ENCODE measurements around the gene GCSAM.

Gene GCSAM

GRCh38 chr3:112132554-112132953 is 494 bp downstream of the GCSAM start:
- ChIA-PET CTCF (no interaction called here), POLR2A (no interaction called here)
- no peak for TF ChIP-seq CTCF (IDR thresholded peaks at IDR 0.05; ENCODE audit: insufficient read depth, low read length, missing control alignments)
- DNase-seq (ENCODE audit: low read depth, low spot score): no peak
- no peak overlapping the region for H3K4me3 ChIP-seq (ENCODE audit: low read depth, low read length)

GRCh38 chr3:112132088-112132487 is 960 bp downstream of the GCSAM start:
- no peak for DNase-seq (ENCODE audit: low read depth, low spot score)
- no peak for TF ChIP-seq CTCF (IDR thresholded peaks at IDR 0.05; ENCODE audit: insufficient read depth, low read length, missing control alignments)
- ChIA-PET POLR2A (no interaction called here), CTCF (interaction anchor here (1.5 kb wide), 1 partner anchor 21 kb away, joined by 4 read pairs; no protein-coding TSS in a partner anchor)
- no peak overlapping the region for H3K4me3 ChIP-seq (ENCODE audit: low read depth, low read length)

- POLR2A ChIA-PET: no interaction called here
- H3K4me3 ChIP-seq (ENCODE audit: low read depth, low read length): no peak overlapping the region
- TF ChIP-seq CTCF (IDR thresholded peaks at IDR 0.05; ENCODE audit: insufficient read depth, low read length, missing control alignments): no peak
- no peak for DNase-seq (ENCODE audit: low read depth, low spot score)
- CTCF ChIA-PET: interaction anchor here (1.2 to 1.5 kb wide), 2 partner anchors 20 to 163 kb away, joined by 4 read pairs; partner anchors contain the start of gene SLC9C1
These were observed 1.9 kb downstream of the GCSAM start for GRCh38 chr3:112131111-112131510.

- POLR2A ChIA-PET: no interaction called here
These were observed 2.4 kb downstream of the GCSAM start for GRCh38 chr3:112130638-112130993.

GRCh38 chr3:112129925-112130637 is 3.0 kb downstream of the GCSAM start:
- ChIA-PET CTCF (interaction anchor here (1.2 to 5.7 kb wide), 3 partner anchors 7 to 164 kb away, joined by 4 to 36 read pairs (median 11); partner anchors contain the start of gene SLC9C1), POLR2A (no interaction called here)
- TF ChIP-seq CTCF (IDR thresholded peaks at IDR 0.05; ENCODE audit: insufficient read depth, low read length, missing control alignments): no peak
- no peak overlapping the region for H3K4me3 ChIP-seq (ENCODE audit: low read depth, low read length)
- no peak for DNase-seq (ENCODE audit: low read depth, low spot score)

More at GRCh38 chr3:112130638-112130993, 2.4 kb downstream of the GCSAM start:
- CTCF ChIA-PET: interaction anchor here (1.2 to 3.0 kb wide), 3 partner anchors 19 to 163 kb away, joined by 4 to 11 read pairs (median 4); partner anchors contain the start of gene SLC9C1
- H3K4me3 ChIP-seq (ENCODE audit: low read depth, low read length): no peak overlapping the region
- no peak for DNase-seq (ENCODE audit: low read depth, low spot score)
- TF ChIP-seq CTCF (IDR thresholded peaks at IDR 0.05; ENCODE audit: insufficient read depth, low read length, missing control alignments): no peak

- ChIA-PET CTCF (interaction anchor here (3.0 to 5.7 kb wide), 2 partner anchors 8 to 18 kb away, joined by 11 to 36 read pairs; no protein-coding TSS in a partner anchor), POLR2A (interaction anchor here (0.6 kb wide), 1 partner anchor 175 kb away, joined by 3 read pairs; no protein-coding TSS in a partner anchor)
- DNase-seq (ENCODE audit: low read depth, low spot score): no peak
- TF ChIP-seq CTCF (IDR thresholded peaks at IDR 0.05; ENCODE audit: insufficient read depth, low read length, missing control alignments): no peak
- no peak overlapping the region for H3K4me3 ChIP-seq (ENCODE audit: low read depth, low read length)
These were observed 4.0 kb downstream of the GCSAM start for GRCh38 chr3:112128843-112129727.

Measured in AG04449 (cell line).